ENCODE data around the gene SYNJ2.

The SYNJ2 gene

GRCh38 chr6:158072083-158072721 is 90.5 kb downstream of the SYNJ2 start:
- Histone ChIP-seq H3K4me3 (ENCODE audit: low read depth, low read length) (no peak overlapping the region), H3K36me3 (no peaks in the 10 kb centered on the region), H3K4me1 (peaks cover 3% of the 10 kb centered on the region), H3K27me3 (no peaks in the 10 kb centered on the region), H3K9me3 (no peaks in the 10 kb centered on the region)
- TF ChIP-seq CTCF (IDR thresholded peaks at IDR 0.05; ENCODE audit: low read depth, low read length) = peak; percentile 91
- peak; percentile 79 for DNase-seq

GRCh38 chr6:158073776-158074175 is 92.1 kb downstream of the SYNJ2 start:
- H3K36me3 ChIP-seq = no peaks in the 10 kb centered on the region
- peak; percentile 71 for DNase-seq
- TF ChIP-seq CTCF (IDR thresholded peaks at IDR 0.05; ENCODE audit: low read depth, low read length) = no peak
- H3K27me3 ChIP-seq = no peaks in the 10 kb centered on the region
- H3K4me1 ChIP-seq = peaks cover 3% of the 10 kb centered on the region
- H3K9me3 ChIP-seq = no peaks in the 10 kb centered on the region
- H3K4me3 ChIP-seq (ENCODE audit: low read depth, low read length) = no peak overlapping the region

- no peak overlapping the region for H3K4me3 ChIP-seq (ENCODE audit: low read depth, low read length)
- DNase-seq = no peak
These were observed 94.9 kb downstream of the SYNJ2 start for GRCh38 chr6:158076548-158076947.

GRCh38 chr6:158077676-158078075 is 96.0 kb downstream of the SYNJ2 start:
- DNase-seq = no peak
- no peak for TF ChIP-seq CTCF (IDR thresholded peaks at IDR 0.05; ENCODE audit: low read depth, low read length)
- Histone ChIP-seq H3K27me3 (no peaks in the 10 kb centered on the region), H3K4me1 (peaks cover 3% of the 10 kb centered on the region), H3K4me3 (ENCODE audit: low read depth, low read length) (no peak overlapping the region), H3K36me3 (no peaks in the 10 kb centered on the region), H3K9me3 (no peaks in the 10 kb centered on the region)

More at GRCh38 chr6:158076548-158076947, 94.9 kb downstream of the SYNJ2 start:
- Histone ChIP-seq H3K27me3 (no peaks in the 10 kb centered on the region), H3K4me1 (peaks cover 3% of the 10 kb centered on the region), H3K36me3 (no peaks in the 10 kb centered on the region), H3K9me3 (no peaks in the 10 kb centered on the region)
- TF ChIP-seq CTCF (IDR thresholded peaks at IDR 0.05; ENCODE audit: low read depth, low read length) = no peak

- Histone ChIP-seq H3K4me1 (peaks cover 3% of the 10 kb centered on the region), H3K4me3 (ENCODE audit: low read depth, low read length) (no peak overlapping the region), H3K9me3 (no peaks in the 10 kb centered on the region), H3K27me3 (no peaks in the 10 kb centered on the region), H3K36me3 (no peaks in the 10 kb centered on the region)
- TF ChIP-seq CTCF (IDR thresholded peaks at IDR 0.05; ENCODE audit: low read depth, low read length) = no peak
- no peak for DNase-seq
These were observed 96.7 kb downstream of the SYNJ2 start for GRCh38 chr6:158078320-158078719.

GRCh38 chr6:158080849-158081656 is 99.4 kb downstream of the SYNJ2 start:
- no peaks in the 10 kb centered on the region for H3K36me3 ChIP-seq
- no peaks in the 10 kb centered on the region for H3K4me1 ChIP-seq
- H3K27me3 ChIP-seq = no peaks in the 10 kb centered on the region
- TF ChIP-seq CTCF (IDR thresholded peaks at IDR 0.05; ENCODE audit: low read depth, low read length) = no peak
- no peak for DNase-seq
- H3K4me3 ChIP-seq (ENCODE audit: low read depth, low read length) = no peak overlapping the region
- no peaks in the 10 kb centered on the region for H3K9me3 ChIP-seq

Data from BE2C (cell line).